Right lobe of liver (tissue), 6 donors: ENCODE data around the gene PROZ. TPM values are rescaled to one million over a fixed set of nuclear protein-coding genes. Genes with fewer than 3 reads are reported as not detected.
"Not testable (repeated sequence)": the region's sequence is repeated elsewhere in the genome, so short reads cannot be mapped to it uniquely, and the experiment has no call there.

Experiments used
- ATAC-seq, 4 donors: fragments of 200-7000 bp; cut with Tn5 transposase; one replicate each; pipeline ENCODE4 v1.9.1; 2020; ENCODE audit warnings: mild to moderate bottlenecking in 4 of 4, moderate library complexity in 4 of 4
- DNase-seq, 3 donors: peaks; one replicate each; pipeline ENCODE4 v3.0.0-alpha.2; 2020
- H3K27ac ChIP-seq, 3 donors: fragments of 200-600 bp; one replicate each; pipeline ENCODE4 v1.8.0; 2022
- H3K27me3 ChIP-seq, 2 donors: fragments of 200-600 bp; one replicate each; pipeline ENCODE4 v1.8.0; 2022
- H3K36me3 ChIP-seq, 4 donors: fragments of 200-600 bp; sonication (generic) in 1 of 4; one replicate each; pipeline versions ENCODE4 v1.5.1 to v1.8.0; 2017 to 2022; ENCODE audit warnings: control low read depth in 1 of 4
- H3K4me1 ChIP-seq, 4 donors: fragments of 200-600 bp; sonication (generic) in 1 of 4; one replicate each; pipeline versions ENCODE4 v1.5.1 to v1.8.0; 2017 to 2022; ENCODE audit warnings: control low read depth in 1 of 4
- H3K4me3 ChIP-seq, 3 donors: fragments of 200-600 bp; one replicate each; pipeline ENCODE4 v1.8.0; 2022
- H3K9me3 ChIP-seq, 4 donors: fragments of 200-600 bp; sonication (generic) in 1 of 4; one replicate each; pipeline versions ENCODE4 v1.5.1 to v1.8.0; 2017 to 2022; ENCODE audit warnings: control low read depth in 1 of 4
- POLR2A ChIP-seq: fragments of 450-650 bp; IDR thresholded peaks from one replicate; pipeline ENCODE4 v1.6.1; 2017; ENCODE audit warnings: antibody characterized with exemption, mild to moderate bottlenecking
- WGBS: methylation state at CpG from one replicate; pipeline ENCODE4 v1.1.6; 2018; ENCODE audit warnings: low coverage, low lambda C conversion rate; ENCODE audit not compliant: insufficient coverage; ENCODE audit errors: missing lambda C conversion rate; 5-methylcytosine and 5-hydroxymethylcytosine counted together
- intact Hi-C, 2 donors: fragments of 100-400 bp; cut with DNase I; formaldehyde crosslinking; loops; one replicate each; pipeline versions ENCODE4 v1.11.2 to v1.14.1; 2022
- total RNA-seq, 6 experiments: library from RNA; depleted of rRNA in 2 of 6; stranded (reverse); fragments of >200 nt in 2 of 6; fragmentation: NEBNext Ultra II Directional in 3 of 6; extraction: Animal tissue kit (Norgen Biotek cat#: 25700) in 3 of 6; gene quantifications; one replicate each; pipeline versions ENCODE4 v1.1.0 to v1.2.4, GENCODE V29; 2016 to 2023
- TF ChIP-seq, protein P1 (sequence below), 4 donors: fragments of 200-600 bp in 3 of 4; fragments of 450-650 bp in 1 of 4; IDR thresholded peaks; one replicate each; pipeline versions ENCODE4 v1.5.1 to v1.8.0; 2016 to 2022; ENCODE audit warnings: antibody characterized with exemption in 4 of 4, mild to moderate bottlenecking in 2 of 4
- donor health status: DM: no; HTN: yes; CAD: no.
- donor health status: DM: no; HTN: no; CAD: no.
- donor health status: DM: no; HTN: no; CAD: no.
- donor health status: DM: no; HTN: yes; CAD: no.
- donor health status: DM: no; HTN: yes; CAD: no.

Gene PROZ
- total RNA-seq, 6 experiments from 2014 or later, result 11.2 to 71.2 (median 56.9) TPM

DNA sequence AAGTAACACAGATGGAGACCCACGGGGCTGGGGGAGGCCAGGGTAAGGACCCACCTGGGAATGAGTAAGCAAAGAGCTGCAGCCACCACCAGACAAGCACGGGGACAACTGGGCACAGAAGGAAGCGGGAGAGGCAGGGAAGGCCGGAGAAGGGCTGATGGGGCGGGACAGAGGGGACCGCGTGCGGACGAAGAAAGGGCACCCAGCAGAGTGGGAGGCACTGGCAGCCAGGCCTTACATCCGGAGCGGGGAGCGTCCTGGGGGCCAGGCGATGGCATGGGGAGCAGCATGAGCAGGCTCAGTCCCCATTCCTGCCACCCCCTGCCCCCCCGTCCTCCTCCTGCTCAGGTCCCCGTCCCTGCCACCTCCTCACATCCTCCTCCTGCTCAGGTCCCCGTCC lies 3.0 kb downstream of the PROZ start:
- H3K9me3 ChIP-seq, result no peaks in the 10 kb centered on the region
- H3K36me3 ChIP-seq, result peaks cover 0 to 25% (median 2%) of the 10 kb centered on the region in 4 donors
- intact Hi-C loops, result no loop called here
- no peak for DNase-seq
- 45% methylated on average over 3 of the region's 16 CpGs for WGBS
- H3K27me3 ChIP-seq, result no peaks in the 10 kb centered on the region
- no peak for ATAC-seq
- TF ChIP-seq, protein P1, sequence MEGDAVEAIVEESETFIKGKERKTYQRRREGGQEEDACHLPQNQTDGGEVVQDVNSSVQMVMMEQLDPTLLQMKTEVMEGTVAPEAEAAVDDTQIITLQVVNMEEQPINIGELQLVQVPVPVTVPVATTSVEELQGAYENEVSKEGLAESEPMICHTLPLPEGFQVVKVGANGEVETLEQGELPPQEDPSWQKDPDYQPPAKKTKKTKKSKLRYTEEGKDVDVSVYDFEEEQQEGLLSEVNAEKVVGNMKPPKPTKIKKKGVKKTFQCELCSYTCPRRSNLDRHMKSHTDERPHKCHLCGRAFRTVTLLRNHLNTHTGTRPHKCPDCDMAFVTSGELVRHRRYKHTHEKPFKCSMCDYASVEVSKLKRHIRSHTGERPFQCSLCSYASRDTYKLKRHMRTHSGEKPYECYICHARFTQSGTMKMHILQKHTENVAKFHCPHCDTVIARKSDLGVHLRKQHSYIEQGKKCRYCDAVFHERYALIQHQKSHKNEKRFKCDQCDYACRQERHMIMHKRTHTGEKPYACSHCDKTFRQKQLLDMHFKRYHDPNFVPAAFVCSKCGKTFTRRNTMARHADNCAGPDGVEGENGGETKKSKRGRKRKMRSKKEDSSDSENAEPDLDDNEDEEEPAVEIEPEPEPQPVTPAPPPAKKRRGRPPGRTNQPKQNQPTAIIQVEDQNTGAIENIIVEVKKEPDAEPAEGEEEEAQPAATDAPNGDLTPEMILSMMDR (IDR thresholded peaks at IDR 0.05), result no peak
- no peak for TF ChIP-seq POLR2A
- H3K27ac ChIP-seq, result no peak overlapping the region
- H3K4me1 ChIP-seq, result peaks cover 0 to 6% (median 0%) of the 10 kb centered on the region in 4 donors
- no peak overlapping the region for H3K4me3 ChIP-seq

DNA sequence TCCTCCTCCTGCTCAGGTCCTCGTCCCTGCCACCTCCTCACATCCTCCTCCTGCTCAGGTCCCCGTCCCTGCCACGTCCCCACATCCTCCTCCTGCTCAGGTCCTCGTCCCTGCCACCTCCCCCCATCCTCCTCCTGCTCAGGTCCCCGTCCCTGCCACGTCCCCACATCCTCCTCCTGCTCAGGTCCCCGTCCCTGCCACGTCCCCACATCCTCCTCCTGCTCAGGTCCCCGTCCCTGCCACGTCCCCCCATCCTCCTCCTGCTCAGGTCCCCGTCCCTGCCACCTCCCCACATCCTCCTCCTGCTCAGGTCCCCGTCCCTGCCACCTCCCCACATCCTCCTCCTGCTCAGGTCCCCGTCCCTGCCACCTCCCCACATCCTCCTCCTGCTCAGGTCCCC lies 3.5 kb downstream of the PROZ start:
- 5% methylated on average over 9 of the region's 13 CpGs for WGBS
- H3K36me3 ChIP-seq, result peaks cover 0 to 25% (median 2%) of the 10 kb centered on the region in 4 donors
- H3K4me3 ChIP-seq, H3K9me3 ChIP-seq, intact Hi-C loops, DNase-seq, H3K4me1 ChIP-seq, H3K27me3 ChIP-seq, H3K27ac ChIP-seq, ATAC-seq: not testable (repeated sequence)

DNA sequence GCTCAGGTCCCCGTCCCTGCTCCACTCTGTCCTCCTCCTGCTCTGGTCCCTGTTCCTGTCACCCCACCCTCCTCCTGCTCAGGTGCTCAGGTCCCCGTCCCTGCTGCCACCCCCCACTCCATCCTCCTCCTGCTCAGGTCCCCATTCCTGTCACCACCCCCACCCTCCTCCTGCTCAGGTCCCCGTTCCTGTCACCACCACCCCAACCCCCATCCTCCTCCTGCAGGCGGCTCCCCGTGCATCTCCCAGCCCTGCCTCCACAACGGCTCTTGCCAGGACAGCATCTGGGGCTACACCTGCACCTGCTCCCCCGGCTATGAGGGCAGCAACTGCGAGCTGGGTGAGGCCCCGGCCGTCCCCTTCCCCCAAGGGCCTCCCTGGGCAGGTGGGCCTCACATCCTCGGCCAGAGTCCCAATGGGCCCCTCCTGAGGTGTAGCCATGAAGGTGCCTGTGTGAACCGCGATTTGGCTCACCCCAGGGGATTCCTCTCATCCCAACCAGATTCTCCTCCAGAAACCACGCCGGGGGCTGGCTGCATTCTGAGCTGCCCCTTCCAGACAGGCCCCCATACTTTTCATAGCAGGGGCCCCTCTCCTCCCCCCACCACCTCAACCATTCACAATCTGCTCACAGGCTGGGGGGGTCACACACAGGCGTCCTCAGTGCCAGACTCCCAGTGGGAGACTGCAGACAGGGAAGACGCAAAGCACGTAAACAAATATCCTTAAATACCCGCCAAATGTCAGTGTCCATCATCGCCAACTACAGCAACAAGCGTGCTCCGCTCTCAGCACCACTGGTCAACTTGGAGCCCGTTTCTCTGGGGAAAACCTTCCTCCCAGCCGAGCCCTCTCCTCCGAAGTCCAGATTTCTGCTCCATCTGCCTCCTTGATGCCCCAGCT lies 4.6 kb downstream of the PROZ start:
- peaks cover 0 to 6% (median 0%) of the 10 kb centered on the region in 4 donors for H3K4me1 ChIP-seq
- no peak for DNase-seq
- H3K27me3 ChIP-seq, result no peaks in the 10 kb centered on the region
- WGBS, result 43% methylated on average over 16 of the region's 25 CpGs
- no peak for TF ChIP-seq POLR2A
- TF ChIP-seq, protein P1 (IDR thresholded peaks at IDR 0.05), result no peak
- H3K27ac ChIP-seq, result no peak overlapping the region
- intact Hi-C loops, result no loop called here
- no peaks in the 10 kb centered on the region for H3K9me3 ChIP-seq
- peaks cover 0 to 29% (median 2%) of the 10 kb centered on the region in 4 donors for H3K36me3 ChIP-seq
- ATAC-seq, result no peak
- H3K4me3 ChIP-seq, result no peak overlapping the region

DNA sequence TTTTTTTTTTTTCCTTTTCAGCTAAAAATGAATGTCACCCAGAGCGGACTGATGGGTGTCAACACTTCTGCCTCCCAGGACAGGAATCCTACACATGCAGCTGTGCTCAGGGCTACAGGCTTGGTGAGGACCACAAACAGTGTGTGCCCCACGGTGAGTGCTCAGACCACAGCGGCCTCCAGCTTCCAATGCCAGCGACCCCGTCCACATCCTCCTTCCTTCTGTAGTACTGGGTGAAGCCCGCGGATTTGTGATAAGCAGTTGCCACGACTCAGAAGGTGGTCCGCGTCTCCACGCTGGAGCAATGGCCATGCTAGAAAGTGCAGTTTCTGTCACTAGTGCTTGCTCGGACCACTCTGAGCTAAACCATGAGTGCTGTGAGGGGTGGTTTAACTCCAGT lies 6.0 kb downstream of the PROZ start:
- Histone ChIP-seq H3K4me1 (peaks cover 0 to 3% (median 0%) of the 10 kb centered on the region in 4 donors), H3K9me3 (no peaks in the 10 kb centered on the region), H3K4me3 (no peak overlapping the region), H3K27me3 (no peaks in the 10 kb centered on the region), H3K27ac (no peak overlapping the region), H3K36me3 (peaks cover 0 to 31% (median 2%) of the 10 kb centered on the region in 4 donors)
- no peak for ATAC-seq
- 73% methylated on average over 4 of the region's 12 CpGs for WGBS
- intact Hi-C loops, result no loop called here
- no peak for DNase-seq
- no peak for TF ChIP-seq POLR2A
- TF ChIP-seq, protein P1 (IDR thresholded peaks at IDR 0.05), result no peak

DNA sequence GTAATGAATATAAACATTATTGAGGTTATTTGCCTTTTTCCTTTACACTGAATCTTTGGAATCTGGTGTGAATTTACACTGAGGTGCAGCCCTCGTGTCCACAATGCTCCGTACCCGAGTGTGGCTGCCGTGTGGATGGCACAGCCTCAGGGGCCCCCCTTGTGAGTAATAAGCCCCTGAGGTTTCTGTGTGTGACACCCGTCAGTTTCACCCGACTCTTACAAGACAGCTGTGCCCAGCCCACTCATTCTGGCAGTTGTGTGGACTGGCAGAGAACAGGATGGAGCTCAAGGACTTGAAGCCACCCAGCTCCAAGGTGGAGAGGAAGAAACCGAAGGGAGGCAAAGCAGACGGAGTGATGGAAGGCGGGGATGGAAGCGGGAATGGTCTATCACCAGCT lies 7.8 kb downstream of the PROZ start:
- H3K9me3 ChIP-seq, result no peaks in the 10 kb centered on the region
- no peaks in the 10 kb centered on the region for H3K27me3 ChIP-seq
- ATAC-seq (no peak), DNase-seq (no peak)
- TF ChIP-seq, protein P1 (IDR thresholded peaks at IDR 0.05), result no peak
- TF ChIP-seq POLR2A, result no peak
- H3K4me3 ChIP-seq, result no peak overlapping the region
- H3K36me3 ChIP-seq, result peaks cover 0 to 29% (median under 1%) of the 10 kb centered on the region in 4 donors
- H3K27ac ChIP-seq, result no peak overlapping the region
- WGBS, result 78% methylated on average over 9 of the region's 10 CpGs
- H3K4me1 ChIP-seq, result no peaks in the 10 kb centered on the region
- intact Hi-C loops, result no loop called here
